ENCODE results near the gene STRN3. TPM values are rescaled to one million over a fixed set of nuclear protein-coding genes. Genes with fewer than 3 reads are reported as not detected.

STRN3 gene, protein sequence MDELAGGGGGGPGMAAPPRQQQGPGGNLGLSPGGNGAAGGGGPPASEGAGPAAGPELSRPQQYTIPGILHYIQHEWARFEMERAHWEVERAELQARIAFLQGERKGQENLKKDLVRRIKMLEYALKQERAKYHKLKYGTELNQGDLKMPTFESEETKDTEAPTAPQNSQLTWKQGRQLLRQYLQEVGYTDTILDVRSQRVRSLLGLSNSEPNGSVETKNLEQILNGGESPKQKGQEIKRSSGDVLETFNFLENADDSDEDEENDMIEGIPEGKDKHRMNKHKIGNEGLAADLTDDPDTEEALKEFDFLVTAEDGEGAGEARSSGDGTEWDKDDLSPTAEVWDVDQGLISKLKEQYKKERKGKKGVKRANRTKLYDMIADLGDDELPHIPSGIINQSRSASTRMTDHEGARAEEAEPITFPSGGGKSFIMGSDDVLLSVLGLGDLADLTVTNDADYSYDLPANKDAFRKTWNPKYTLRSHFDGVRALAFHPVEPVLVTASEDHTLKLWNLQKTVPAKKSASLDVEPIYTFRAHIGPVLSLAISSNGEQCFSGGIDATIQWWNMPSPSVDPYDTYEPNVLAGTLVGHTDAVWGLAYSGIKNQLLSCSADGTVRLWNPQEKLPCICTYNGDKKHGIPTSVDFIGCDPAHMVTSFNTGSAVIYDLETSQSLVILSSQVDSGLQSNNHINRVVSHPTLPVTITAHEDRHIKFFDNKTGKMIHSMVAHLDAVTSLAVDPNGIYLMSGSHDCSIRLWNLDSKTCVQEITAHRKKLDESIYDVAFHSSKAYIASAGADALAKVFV
- total RNA-seq: 10 to 100 TPM; 21.9 to 61.4 (median 29.4) TPM

DNA sequence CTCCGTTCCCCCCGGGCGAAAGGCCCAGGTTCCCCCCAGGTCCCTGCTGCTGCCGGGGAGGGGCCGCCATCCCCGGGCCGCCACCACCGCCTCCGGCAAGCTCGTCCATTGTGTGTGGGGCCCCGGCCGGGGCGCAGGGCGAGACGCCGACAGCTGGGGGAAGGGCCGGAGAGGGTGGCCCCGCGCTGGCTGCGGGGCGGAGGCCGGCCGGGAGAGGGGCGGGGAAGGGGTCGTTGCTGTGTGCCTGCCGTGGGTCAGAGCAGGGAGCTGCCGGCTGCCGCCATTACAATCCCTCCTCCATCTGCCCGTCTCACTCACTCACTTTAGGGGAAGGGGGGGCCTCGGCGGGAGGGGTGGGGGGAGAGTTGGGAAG, at the start of gene STRN3:
Gene STRN3 (minus strand): TSS at position 303 of the 373 bp plus-strand sequence. CDS start 194 bp downstream, at position 109.
- DNase-seq (peak in 1 of 2 donors; percentile 93), ATAC-seq (ENCODE audit: low FRiP score in 2 of 2) (no peak)
- 0% methylated on average over 3 of the region's 31 CpGs; no CpG with 5 or more reads in 1 of the 2 donors for WGBS, 2 donors
- H3K4me3 ChIP-seq: peak within 1 kb of the TSS; percentile 63 to 90 (median 72)
- no peaks in the 10 kb centered on the region for H3K9me3 ChIP-seq
- peaks cover 19 to 30% (median 23%) of the 10 kb centered on the region in 4 donors for H3K4me1 ChIP-seq
- H3K27ac ChIP-seq: peak within 1 kb of the TSS; percentile 97 to 100 (median 98)
- H3K36me3 ChIP-seq: no peaks in the 10 kb centered on the region
- TF ChIP-seq POLR2AphosphoS5 (IDR thresholded peaks at IDR 0.05): peak in 1 of 2 donors; percentile 60
- no peak for TF ChIP-seq EP300 (IDR thresholded peaks at IDR 0.05)
- no peak for TF ChIP-seq POLR2A (IDR thresholded peaks at IDR 0.05)
- no peaks in the 10 kb centered on the region for H3K27me3 ChIP-seq

DNA sequence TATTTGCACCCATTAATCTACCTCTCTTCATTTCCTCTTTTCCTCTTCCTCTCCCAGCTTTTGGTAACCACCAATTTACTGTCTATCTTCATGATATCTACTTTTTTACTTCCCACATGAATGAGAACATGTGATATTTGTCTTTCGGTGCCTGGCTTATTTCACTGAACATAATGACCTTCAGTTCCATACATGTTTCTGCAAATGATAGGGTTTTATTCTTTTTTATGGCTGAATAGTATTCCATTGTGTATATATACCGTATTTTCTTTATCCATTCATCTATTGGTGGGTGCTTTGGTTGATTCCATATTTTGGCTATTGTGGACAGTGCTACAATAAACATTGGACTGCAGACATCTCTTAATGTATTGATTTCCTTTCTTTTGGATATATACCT, 49.0 kb upstream of the STRN3 start:
- DNase-seq (no peak), ATAC-seq (ENCODE audit: low FRiP score in 2 of 2) (no peak)
- Histone ChIP-seq H3K4me3 (no peak overlapping the region), H3K4me1 (no peaks in the 10 kb centered on the region), H3K27ac (no peak overlapping the region), H3K36me3 (peaks cover 0 to 8% (median 0%) of the 10 kb centered on the region in 4 donors), H3K9me3 (no peaks in the 10 kb centered on the region), H3K27me3 (no peaks in the 10 kb centered on the region)
- WGBS, 2 donors: 93 to 95% methylated on average over 2 of the region's 2 CpGs
- TF ChIP-seq EP300 (IDR thresholded peaks at IDR 0.05) (no peak), POLR2AphosphoS5 (IDR thresholded peaks at IDR 0.05) (no peak), POLR2A (IDR thresholded peaks at IDR 0.05) (no peak)
- TF ChIP-seq, protein P1, sequence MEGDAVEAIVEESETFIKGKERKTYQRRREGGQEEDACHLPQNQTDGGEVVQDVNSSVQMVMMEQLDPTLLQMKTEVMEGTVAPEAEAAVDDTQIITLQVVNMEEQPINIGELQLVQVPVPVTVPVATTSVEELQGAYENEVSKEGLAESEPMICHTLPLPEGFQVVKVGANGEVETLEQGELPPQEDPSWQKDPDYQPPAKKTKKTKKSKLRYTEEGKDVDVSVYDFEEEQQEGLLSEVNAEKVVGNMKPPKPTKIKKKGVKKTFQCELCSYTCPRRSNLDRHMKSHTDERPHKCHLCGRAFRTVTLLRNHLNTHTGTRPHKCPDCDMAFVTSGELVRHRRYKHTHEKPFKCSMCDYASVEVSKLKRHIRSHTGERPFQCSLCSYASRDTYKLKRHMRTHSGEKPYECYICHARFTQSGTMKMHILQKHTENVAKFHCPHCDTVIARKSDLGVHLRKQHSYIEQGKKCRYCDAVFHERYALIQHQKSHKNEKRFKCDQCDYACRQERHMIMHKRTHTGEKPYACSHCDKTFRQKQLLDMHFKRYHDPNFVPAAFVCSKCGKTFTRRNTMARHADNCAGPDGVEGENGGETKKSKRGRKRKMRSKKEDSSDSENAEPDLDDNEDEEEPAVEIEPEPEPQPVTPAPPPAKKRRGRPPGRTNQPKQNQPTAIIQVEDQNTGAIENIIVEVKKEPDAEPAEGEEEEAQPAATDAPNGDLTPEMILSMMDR (IDR thresholded peaks at IDR 0.05): no peak

DNA sequence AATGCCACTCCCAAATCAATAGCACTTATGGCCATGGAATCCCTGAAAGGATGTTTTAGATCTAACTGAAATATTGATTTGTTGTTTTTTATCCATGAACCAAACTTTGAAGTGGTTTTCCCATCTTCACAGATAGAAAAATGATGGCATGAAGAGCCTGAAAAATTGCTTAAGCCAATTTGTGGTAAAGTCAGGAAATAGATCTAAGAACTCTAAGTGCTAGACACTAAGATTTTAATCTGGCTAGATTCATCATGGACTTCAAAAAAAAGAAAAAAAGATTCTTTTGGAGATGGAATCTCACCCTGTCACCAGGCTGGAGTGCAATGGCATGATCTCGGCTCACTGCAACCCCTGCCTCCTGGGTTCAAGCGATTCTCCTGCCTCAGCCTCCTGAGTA, 45.0 kb upstream of the STRN3 start:
- no peaks in the 10 kb centered on the region for H3K27me3 ChIP-seq
- H3K9me3 ChIP-seq: no peaks in the 10 kb centered on the region
- no peak for ATAC-seq (ENCODE audit: low FRiP score in 2 of 2)
- TF ChIP-seq POLR2A (IDR thresholded peaks at IDR 0.05): no peak
- no peak for TF ChIP-seq POLR2AphosphoS5 (IDR thresholded peaks at IDR 0.05)
- TF ChIP-seq, protein P1 (IDR thresholded peaks at IDR 0.05): no peak
- no peak for TF ChIP-seq EP300 (IDR thresholded peaks at IDR 0.05)
- H3K4me1 ChIP-seq: peaks cover 3 to 17% (median 10%) of the 10 kb centered on the region in 4 donors
- H3K27ac ChIP-seq: no peak overlapping the region
- peaks cover 0 to 13% (median 0%) of the 10 kb centered on the region in 4 donors for H3K36me3 ChIP-seq
- no peak for DNase-seq
- WGBS, 2 donors: 89 to 100% methylated on average over 2 of the region's 2 CpGs
- no peak overlapping the region for H3K4me3 ChIP-seq

DNA sequence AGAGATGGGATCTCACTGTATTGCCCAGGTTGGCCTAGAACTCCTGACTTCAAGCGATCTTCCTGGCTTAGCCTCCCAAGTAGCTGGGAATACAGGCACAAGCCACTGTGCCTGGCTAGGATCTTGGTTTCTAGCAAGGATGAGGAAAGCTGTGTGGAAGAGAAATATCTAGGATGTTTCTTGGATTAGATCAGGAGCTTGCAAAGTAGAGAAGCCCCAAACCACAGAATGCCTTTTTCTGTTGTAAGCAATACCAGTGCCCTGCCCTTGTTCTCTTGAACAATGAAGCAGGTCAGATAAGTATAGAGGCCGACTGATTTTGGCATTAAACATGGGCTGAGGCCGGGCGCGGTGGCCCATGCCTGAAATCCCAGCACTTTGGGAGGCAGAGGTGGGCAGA, 44.3 kb upstream of the STRN3 start:
- DNase-seq (no peak), ATAC-seq (ENCODE audit: low FRiP score in 2 of 2) (peak in 1 of 2 donors; percentile 64)
- Histone ChIP-seq H3K9me3 (no peaks in the 10 kb centered on the region), H3K4me1 (peaks cover 3 to 17% (median 10%) of the 10 kb centered on the region in 4 donors), H3K27ac (no peak overlapping the region), H3K27me3 (no peaks in the 10 kb centered on the region), H3K4me3 (no peak overlapping the region), H3K36me3 (peaks cover 0 to 13% (median 0%) of the 10 kb centered on the region in 4 donors)
- WGBS, 2 donors: 85 to 96% methylated on average over 5 of the region's 5 CpGs
- TF ChIP-seq POLR2A (IDR thresholded peaks at IDR 0.05) (no peak), EP300 (IDR thresholded peaks at IDR 0.05) (no peak), POLR2AphosphoS5 (IDR thresholded peaks at IDR 0.05) (no peak)
- TF ChIP-seq, protein P1 (IDR thresholded peaks at IDR 0.05): no peak

DNA sequence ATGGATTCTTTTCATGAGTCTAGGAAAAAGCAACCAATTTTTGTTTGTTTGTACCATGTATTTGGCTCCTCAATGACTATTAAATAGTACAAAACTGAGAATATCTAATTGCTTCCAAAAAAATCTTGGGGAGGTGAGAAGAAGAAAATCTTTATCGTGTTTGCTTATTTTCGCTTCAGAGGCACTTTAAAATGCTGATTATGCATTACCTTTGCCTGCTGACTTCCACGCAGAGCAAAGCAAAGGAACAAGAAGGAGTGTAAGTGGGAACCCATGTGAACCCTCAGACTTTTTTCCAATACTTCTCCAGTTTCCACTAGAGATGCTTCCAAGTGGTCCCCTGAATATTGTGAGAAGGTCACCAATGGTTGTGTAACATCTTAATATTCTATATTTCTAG, 43.2 kb upstream of the STRN3 start:
- Histone ChIP-seq H3K36me3 (peaks cover 0 to 10% (median 0%) of the 10 kb centered on the region in 4 donors), H3K9me3 (no peaks in the 10 kb centered on the region), H3K4me1 (peaks cover 3 to 17% (median 10%) of the 10 kb centered on the region in 4 donors), H3K4me3 (no peak overlapping the region), H3K27ac (no peak overlapping the region), H3K27me3 (no peaks in the 10 kb centered on the region)
- ATAC-seq (ENCODE audit: low FRiP score in 2 of 2): no peak
- WGBS, 2 donors: 79 to 85% methylated on average over 3 of the region's 3 CpGs
- no peak for DNase-seq
- TF ChIP-seq, protein P1 (IDR thresholded peaks at IDR 0.05): no peak
- TF ChIP-seq POLR2A (IDR thresholded peaks at IDR 0.05): no peak
- no peak for TF ChIP-seq POLR2AphosphoS5 (IDR thresholded peaks at IDR 0.05)
- TF ChIP-seq EP300 (IDR thresholded peaks at IDR 0.05): no peak
